Liver (tissue), 3 donors: ENCODE results near the gene HAUS7.

Experiments used
- CTCF ChIP-seq: fragments of 150-350 bp; IDR thresholded peaks from 2 replicates; pipeline ENCODE4 v1.5.1; 2017; ENCODE audit warnings: improper control_type of control experiment, low read depth, low read length; ENCODE audit not compliant: missing input control
- TAF1 ChIP-seq: conservative IDR thresholded peaks from 2 replicates; pipeline ENCODE4 v1.6.1; 2016; ENCODE audit warnings: antibody characterized with exemption, mild to moderate bottlenecking
- donor health status: healthy.
- donor health status: healthy.

- TF ChIP-seq CTCF (no peak), TAF1 (no peak)
These were observed 25.9 kb downstream of the HAUS7 start for GRCh38 chrX:153444333-153445011.
